DOHH2 (cell line): Measurements from ENCODE around the gene B3GLCT.
"Not testable (repeated sequence)": the region's sequence is repeated elsewhere in the genome, so short reads cannot be mapped to it uniquely, and the experiment has no call there.

ENCODE experiments used
- EZH2phosphoT487 ChIP-seq: fragments of 200-600 bp; sonication (generic); IDR thresholded peaks from 2 replicates; pipeline ENCODE4 v1.6.1; 2017; ENCODE audit warnings: borderline replicate concordance, mild to moderate bottlenecking, antibody characterized with exemption, low read length, moderate library complexity, mixed read lengths
- TF ChIP-seq, protein P1 (sequence below): fragments of 200-600 bp; sonication (generic); IDR thresholded peaks from one replicate; pipeline ENCODE4 v1.5.1; 2014; ENCODE audit warnings: antibody characterized with exemption, mild to moderate bottlenecking, low read depth, low read length; ENCODE audit not compliant: poor library complexity, severe bottlenecking

DNA sequence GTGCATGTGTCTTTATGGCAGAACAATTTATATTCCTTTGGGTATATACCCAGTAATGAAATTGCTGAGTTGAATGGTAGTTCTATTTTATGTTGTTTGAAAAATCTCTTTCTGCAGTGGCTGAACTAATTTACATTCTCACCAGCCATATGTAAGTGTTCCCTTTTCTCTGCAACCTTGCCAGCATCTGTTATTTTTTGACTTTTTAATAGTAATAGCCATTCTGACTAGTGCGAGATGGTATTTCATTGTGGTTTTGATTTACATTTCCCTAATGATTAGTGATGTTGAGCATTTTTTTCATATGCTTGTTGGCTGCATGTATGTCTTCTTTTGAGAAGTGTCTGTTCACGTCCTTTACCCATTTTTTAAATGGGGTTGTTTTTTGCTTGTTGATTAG is 17.1 kb downstream of the B3GLCT start:
- TF ChIP-seq, protein P1, sequence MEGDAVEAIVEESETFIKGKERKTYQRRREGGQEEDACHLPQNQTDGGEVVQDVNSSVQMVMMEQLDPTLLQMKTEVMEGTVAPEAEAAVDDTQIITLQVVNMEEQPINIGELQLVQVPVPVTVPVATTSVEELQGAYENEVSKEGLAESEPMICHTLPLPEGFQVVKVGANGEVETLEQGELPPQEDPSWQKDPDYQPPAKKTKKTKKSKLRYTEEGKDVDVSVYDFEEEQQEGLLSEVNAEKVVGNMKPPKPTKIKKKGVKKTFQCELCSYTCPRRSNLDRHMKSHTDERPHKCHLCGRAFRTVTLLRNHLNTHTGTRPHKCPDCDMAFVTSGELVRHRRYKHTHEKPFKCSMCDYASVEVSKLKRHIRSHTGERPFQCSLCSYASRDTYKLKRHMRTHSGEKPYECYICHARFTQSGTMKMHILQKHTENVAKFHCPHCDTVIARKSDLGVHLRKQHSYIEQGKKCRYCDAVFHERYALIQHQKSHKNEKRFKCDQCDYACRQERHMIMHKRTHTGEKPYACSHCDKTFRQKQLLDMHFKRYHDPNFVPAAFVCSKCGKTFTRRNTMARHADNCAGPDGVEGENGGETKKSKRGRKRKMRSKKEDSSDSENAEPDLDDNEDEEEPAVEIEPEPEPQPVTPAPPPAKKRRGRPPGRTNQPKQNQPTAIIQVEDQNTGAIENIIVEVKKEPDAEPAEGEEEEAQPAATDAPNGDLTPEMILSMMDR, result not testable (repeated sequence)
- not testable (repeated sequence) for TF ChIP-seq EZH2phosphoT487
